ENCODE data around the gene ARHGAP28.

DNA sequence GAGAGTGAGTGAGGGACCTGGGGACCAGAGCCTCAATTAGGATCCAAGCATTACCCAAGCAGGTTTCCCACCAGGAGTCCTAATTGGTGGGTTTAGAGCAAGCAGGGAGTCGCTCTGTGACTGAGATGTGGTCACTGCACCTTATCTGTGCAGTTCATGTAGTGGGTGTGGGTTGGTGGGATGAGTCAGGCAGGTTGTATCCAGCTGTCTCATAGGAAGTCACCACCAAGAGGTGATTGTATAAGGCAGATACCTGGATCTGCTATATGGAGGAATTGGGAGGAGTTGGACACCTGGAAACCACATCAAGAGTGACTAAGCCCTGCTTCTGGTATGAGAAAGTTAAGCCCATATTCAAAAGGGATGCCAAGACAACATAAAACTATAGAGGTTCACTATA, 106.8 kb downstream of the ARHGAP28 start:
- TF ChIP-seq, protein P1, sequence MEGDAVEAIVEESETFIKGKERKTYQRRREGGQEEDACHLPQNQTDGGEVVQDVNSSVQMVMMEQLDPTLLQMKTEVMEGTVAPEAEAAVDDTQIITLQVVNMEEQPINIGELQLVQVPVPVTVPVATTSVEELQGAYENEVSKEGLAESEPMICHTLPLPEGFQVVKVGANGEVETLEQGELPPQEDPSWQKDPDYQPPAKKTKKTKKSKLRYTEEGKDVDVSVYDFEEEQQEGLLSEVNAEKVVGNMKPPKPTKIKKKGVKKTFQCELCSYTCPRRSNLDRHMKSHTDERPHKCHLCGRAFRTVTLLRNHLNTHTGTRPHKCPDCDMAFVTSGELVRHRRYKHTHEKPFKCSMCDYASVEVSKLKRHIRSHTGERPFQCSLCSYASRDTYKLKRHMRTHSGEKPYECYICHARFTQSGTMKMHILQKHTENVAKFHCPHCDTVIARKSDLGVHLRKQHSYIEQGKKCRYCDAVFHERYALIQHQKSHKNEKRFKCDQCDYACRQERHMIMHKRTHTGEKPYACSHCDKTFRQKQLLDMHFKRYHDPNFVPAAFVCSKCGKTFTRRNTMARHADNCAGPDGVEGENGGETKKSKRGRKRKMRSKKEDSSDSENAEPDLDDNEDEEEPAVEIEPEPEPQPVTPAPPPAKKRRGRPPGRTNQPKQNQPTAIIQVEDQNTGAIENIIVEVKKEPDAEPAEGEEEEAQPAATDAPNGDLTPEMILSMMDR (conservative IDR thresholded peaks at IDR 0.05) = no peak
- TF ChIP-seq ZFX (IDR thresholded peaks at IDR 0.05) = no peak

All from C4-2B (cell line).